Astrocyte (in vitro differentiated cells and primary cell): ENCODE data around the gene VCX. TPM values are rescaled to one million over a fixed set of nuclear protein-coding genes. Genes with fewer than 3 reads are reported as not detected.

ENCODE experiments used
- DNase-seq: peaks from one replicate; pipeline ENCODE4 v3.0.0-alpha.2; 2010; ENCODE audit warnings: low read depth
- FAIRE-seq: peaks from 2 replicates; lab custom pipeline; 2011; peaks lifted over from hg19 to GRCh38; lab: Jason Lieb, UNC
- H2AFZ ChIP-seq: 2 replicates; pipeline ENCODE4 v1.6.0; 2012; ENCODE audit warnings: low read depth, low read length, inconsistent platforms
- H3K27ac ChIP-seq: 2 replicates; pipeline ENCODE4 v1.5.1; 2011; ENCODE audit warnings: low read depth, low read length, inconsistent platforms
- H3K27me3 ChIP-seq: 2 replicates; pipeline ENCODE4 v1.6.0; 2011; ENCODE audit warnings: low read length, inconsistent platforms; ENCODE audit not compliant: insufficient read depth
- H3K36me3 ChIP-seq: 2 replicates; pipeline ENCODE4 v1.5.1; 2011; ENCODE audit warnings: low read length, inconsistent platforms; ENCODE audit not compliant: insufficient read depth
- H3K4me1 ChIP-seq: 2 replicates; pipeline ENCODE4 v1.5.1; 2011; ENCODE audit warnings: low read length, inconsistent platforms; ENCODE audit not compliant: insufficient read depth
- H3K4me2 ChIP-seq: 2 replicates; pipeline ENCODE4 v1.6.0; 2012; ENCODE audit warnings: low read length, inconsistent platforms
- H3K4me3 ChIP-seq: 2 replicates; pipeline ENCODE4 v1.5.1; 2011; ENCODE audit warnings: low read depth, mild to moderate bottlenecking, low read length, inconsistent platforms; ENCODE audit not compliant: insufficient read depth
- H3K79me2 ChIP-seq: 2 replicates; pipeline ENCODE4 v1.6.0; 2012; ENCODE audit warnings: mild to moderate bottlenecking, low read length, inconsistent platforms; ENCODE audit not compliant: insufficient read depth
- H3K9ac ChIP-seq: 2 replicates; pipeline ENCODE4 v1.6.0; 2012; ENCODE audit warnings: mild to moderate bottlenecking, low read length, inconsistent platforms
- H3K9me3 ChIP-seq: 2 replicates; pipeline ENCODE4 v1.5.1; 2012; ENCODE audit warnings: low read depth, mild to moderate bottlenecking, low read length, inconsistent platforms; ENCODE audit not compliant: insufficient read depth
- H4K20me1 ChIP-seq: 2 replicates; pipeline ENCODE4 v1.6.0; 2012; ENCODE audit warnings: low read length, inconsistent platforms; ENCODE audit not compliant: insufficient read depth
- H3K27ac Mint-ChIP-seq: one replicate; pipeline ENCODE4 v1.8.0; 2021; ENCODE audit warnings: mild to moderate bottlenecking, mixed read lengths; ENCODE audit not compliant: unreplicated experiment
- H3K27me3 Mint-ChIP-seq: one replicate; pipeline ENCODE4 v1.8.0; 2021; ENCODE audit warnings: low read depth, mixed read lengths; ENCODE audit not compliant: unreplicated experiment
- H3K36me3 Mint-ChIP-seq: one replicate; pipeline ENCODE4 v1.8.0; 2021; ENCODE audit warnings: low read depth, mixed read lengths; ENCODE audit not compliant: unreplicated experiment
- H3K4me1 Mint-ChIP-seq: one replicate; pipeline ENCODE4 v1.8.0; 2021; ENCODE audit warnings: low read depth, mixed read lengths; ENCODE audit not compliant: unreplicated experiment
- H3K4me3 Mint-ChIP-seq: one replicate; pipeline ENCODE4 v1.8.0; 2021; ENCODE audit warnings: mild to moderate bottlenecking, moderate library complexity, mixed read lengths; ENCODE audit not compliant: unreplicated experiment
- H3K9me3 Mint-ChIP-seq: one replicate; pipeline ENCODE4 v1.8.0; 2021; ENCODE audit warnings: mild to moderate bottlenecking, mixed read lengths; ENCODE audit not compliant: unreplicated experiment
- CTCF ChIP-seq: IDR thresholded peaks from 2 replicates; pipeline ENCODE4 v1.5.1; 2011; ENCODE audit warnings: low read depth, mild to moderate bottlenecking, inconsistent platforms, low read length, moderate library complexity; ENCODE audit not compliant: insufficient read depth
- EZH2 ChIP-seq: IDR thresholded peaks from 2 replicates; pipeline ENCODE4 v1.6.1; 2012; ENCODE audit warnings: mild to moderate bottlenecking, low read length, inconsistent platforms; ENCODE audit not compliant: insufficient read depth
- total RNA-seq: library from RNA; stranded (reverse); gene quantifications from 2 replicates; pipeline ENCODE4 v1.2.1, GENCODE V29; 2021

Gene VCX
- total RNA-seq, 1 donor from 2014 or later: not detected

- TF ChIP-seq EZH2 (no peak), CTCF (no peak)
- no peaks in the 10 kb centered on the region for H3K9me3 ChIP-seq
- no peak for FAIRE-seq
These were observed 9.2 kb downstream of the VCX start for GRCh38 chrX:7852166-7852565.

GRCh38 chrX:7872042-7872441, 29.1 kb downstream of the VCX start:
- DNase-seq (no peak), FAIRE-seq (no peak)
- H3K27me3 Mint-ChIP-seq: no peaks in the 10 kb centered on the region

More at GRCh38 chrX:7852166-7852565, 9.2 kb downstream of the VCX start:
- Histone ChIP-seq H3K4me1 (no peaks in the 10 kb centered on the region), H3K27me3 (no peaks in the 10 kb centered on the region), H2AFZ (no peak overlapping the region), H3K4me3 (no peak overlapping the region), H3K27ac (no peak overlapping the region), H3K79me2 (no peaks in the 10 kb centered on the region), H3K9ac (no peak overlapping the region), H3K4me2 (no peak overlapping the region), H3K36me3 (no peaks in the 10 kb centered on the region), H4K20me1 (no peaks in the 10 kb centered on the region)
- Mint-ChIP-seq H3K4me3 (no peak overlapping the region), H3K9me3 (no peaks in the 10 kb centered on the region), H3K27ac (no peak overlapping the region), H3K27me3 (no peaks in the 10 kb centered on the region), H3K36me3 (no peaks in the 10 kb centered on the region), H3K4me1 (peaks cover 3% of the 10 kb centered on the region)
- DNase-seq: no peak

More at GRCh38 chrX:7872042-7872441, 29.1 kb downstream of the VCX start:
- Histone ChIP-seq H4K20me1 (no peaks in the 10 kb centered on the region), H2AFZ (no peak overlapping the region), H3K9me3 (no peaks in the 10 kb centered on the region), H3K27ac (no peak overlapping the region), H3K36me3 (no peaks in the 10 kb centered on the region), H3K4me1 (no peaks in the 10 kb centered on the region), H3K4me2 (no peak overlapping the region), H3K4me3 (no peak overlapping the region), H3K79me2 (no peaks in the 10 kb centered on the region), H3K27me3 (no peaks in the 10 kb centered on the region), H3K9ac (no peak overlapping the region)
- Mint-ChIP-seq H3K4me3 (no peak overlapping the region), H3K27ac (no peak overlapping the region), H3K9me3 (no peaks in the 10 kb centered on the region), H3K36me3 (no peaks in the 10 kb centered on the region), H3K4me1 (no peaks in the 10 kb centered on the region)
- no peak for TF ChIP-seq CTCF
- no peak for TF ChIP-seq EZH2
